SK-N-MC (cell line): ENCODE results near the gene COPRS.

Source experiments
- EZH2 ChIP-seq: fragments of 200-600 bp; sonication (generic); IDR thresholded peaks from one replicate; pipeline ENCODE4 v1.6.1; 2017; ENCODE audit warnings: antibody characterized with exemption
- POLR2AphosphoS5 ChIP-seq: IDR thresholded peaks from 2 replicates; pipeline ENCODE4 v1.6.1; 2012; ENCODE audit warnings: mild to moderate bottlenecking, low read depth, low read length, borderline replicate concordance

- TF ChIP-seq EZH2 (no peak), POLR2AphosphoS5 (no peak)
Observed at GRCh38 chr17:31835984-31836383, 23.1 kb downstream of the COPRS start.
